KOPT-K1 (cell line): Measurements from ENCODE around the gene CHCHD3.
"Not testable (repeated sequence)": the region's sequence is repeated elsewhere in the genome, so short reads cannot be mapped to it uniquely, and the experiment has no call there.

Experiments used
- H3K27ac ChIP-seq: fragments of 200-600 bp; sonication (generic); 2 replicates; pipeline ENCODE4 v1.5.1; 2016; ENCODE audit warnings: antibody characterized with exemption, mild to moderate bottlenecking, low read depth, low read length; ENCODE audit not compliant: poor library complexity, severe bottlenecking
- H3K36me3 ChIP-seq: fragments of 200-600 bp; sonication (generic); 2 replicates; pipeline ENCODE4 v1.5.1; 2017; ENCODE audit warnings: antibody characterized with exemption, mild to moderate bottlenecking, low read length, moderate library complexity; ENCODE audit not compliant: insufficient read depth
- H3K9me3 ChIP-seq: fragments of 200-600 bp; sonication (generic); 2 replicates; pipeline ENCODE4 v1.5.1; 2017; ENCODE audit warnings: antibody characterized with exemption, low read length, mild to moderate bottlenecking; ENCODE audit not compliant: insufficient read depth, poor library complexity, severe bottlenecking

CHCHD3 gene

GRCh38 chr7:133040178-133040577, 41.7 kb downstream of the CHCHD3 start:
- Histone ChIP-seq H3K9me3 (no peaks in the 10 kb centered on the region), H3K27ac (no peak overlapping the region)

GRCh38 chr7:133039614-133040013, 42.3 kb downstream of the CHCHD3 start:
- Histone ChIP-seq H3K36me3 (peaks cover 3% of the 10 kb centered on the region; the same call in 1 of the 2 replicates), H3K27ac (no peak overlapping the region)

More at GRCh38 chr7:133040178-133040577, 41.7 kb downstream of the CHCHD3 start:
- H3K36me3 ChIP-seq, result peaks cover 4% of the 10 kb centered on the region; the same call in 1 of the 2 replicates

GRCh38 chr7:133036289-133036688, 45.6 kb downstream of the CHCHD3 start:
- no peak overlapping the region for H3K27ac ChIP-seq
- no peaks in the 10 kb centered on the region for H3K36me3 ChIP-seq
- no peaks in the 10 kb centered on the region for H3K9me3 ChIP-seq

More at GRCh38 chr7:133039614-133040013, 42.3 kb downstream of the CHCHD3 start:
- no peaks in the 10 kb centered on the region for H3K9me3 ChIP-seq

- H3K36me3 ChIP-seq, H3K27ac ChIP-seq, H3K9me3 ChIP-seq: not testable (repeated sequence)
These were observed 46.6 kb downstream of the CHCHD3 start for GRCh38 chr7:133035240-133035639.

GRCh38 chr7:133030346-133030745, 51.5 kb downstream of the CHCHD3 start:
- Histone ChIP-seq H3K27ac (no peak overlapping the region), H3K9me3 (peaks cover 17% of the 10 kb centered on the region), H3K36me3 (no peaks in the 10 kb centered on the region)

- Histone ChIP-seq H3K36me3 (no peaks in the 10 kb centered on the region), H3K27ac (no peak overlapping the region), H3K9me3 (peaks cover 17% of the 10 kb centered on the region)
These were observed 52.4 kb downstream of the CHCHD3 start for GRCh38 chr7:133029463-133029862.

GRCh38 chr7:133027397-133027796, 54.5 kb downstream of the CHCHD3 start:
- no peak overlapping the region for H3K27ac ChIP-seq
- H3K9me3 ChIP-seq, result peaks cover 17% of the 10 kb centered on the region
- peaks cover 8% of the 10 kb centered on the region for H3K36me3 ChIP-seq

GRCh38 chr7:133026210-133026859, 55.6 kb downstream of the CHCHD3 start:
- Histone ChIP-seq H3K27ac (no peak overlapping the region), H3K9me3 (peaks cover 17% of the 10 kb centered on the region), H3K36me3 (peaks cover 13% of the 10 kb centered on the region)

- peaks cover 17% of the 10 kb centered on the region for H3K9me3 ChIP-seq
- H3K27ac ChIP-seq, result no peak overlapping the region
- peaks cover 26% of the 10 kb centered on the region for H3K36me3 ChIP-seq
These were observed 56.8 kb downstream of the CHCHD3 start for GRCh38 chr7:133025056-133025455.

GRCh38 chr7:133024596-133024995, 57.3 kb downstream of the CHCHD3 start:
- Histone ChIP-seq H3K9me3 (peaks cover 17% of the 10 kb centered on the region), H3K36me3 (peaks cover 26% of the 10 kb centered on the region), H3K27ac (no peak overlapping the region)

- peaks cover 26% of the 10 kb centered on the region for H3K36me3 ChIP-seq
- H3K27ac ChIP-seq, result no peak overlapping the region
- peaks cover 17% of the 10 kb centered on the region for H3K9me3 ChIP-seq
These were observed 58.4 kb downstream of the CHCHD3 start for GRCh38 chr7:133023370-133024071.

GRCh38 chr7:133022661-133023060, 59.2 kb downstream of the CHCHD3 start:
- Histone ChIP-seq H3K36me3 (peaks cover 26% of the 10 kb centered on the region), H3K9me3 (peaks cover 15% of the 10 kb centered on the region), H3K27ac (no peak overlapping the region)

- Histone ChIP-seq H3K36me3 (peaks cover 27% of the 10 kb centered on the region), H3K27ac (no peak overlapping the region), H3K9me3 (peaks cover 1% of the 10 kb centered on the region)
These were observed 60.7 kb downstream of the CHCHD3 start for GRCh38 chr7:133021196-133021595.

- Histone ChIP-seq H3K36me3 (peaks cover 34% of the 10 kb centered on the region), H3K27ac (no peak overlapping the region), H3K9me3 (no peaks in the 10 kb centered on the region)
These were observed 61.4 kb downstream of the CHCHD3 start for GRCh38 chr7:133020496-133020895.

GRCh38 chr7:133019590-133019989, 62.3 kb downstream of the CHCHD3 start:
- H3K36me3 ChIP-seq, result peaks cover 35% of the 10 kb centered on the region
- H3K27ac ChIP-seq, result no peak overlapping the region
- H3K9me3 ChIP-seq, result no peaks in the 10 kb centered on the region

- peaks cover 25% of the 10 kb centered on the region for H3K36me3 ChIP-seq
- H3K9me3 ChIP-seq, result no peaks in the 10 kb centered on the region
- no peak overlapping the region for H3K27ac ChIP-seq
These were observed 65.3 kb downstream of the CHCHD3 start for GRCh38 chr7:133016604-133017003.
